T1000 (cell line): ENCODE data around the gene ANKFN1.
A peak's percentile ranks its signal among the peaks of the same experiment; 100 is the strongest.

Source experiments
- DNase-seq: peaks from one replicate; lab custom pipeline; 2025; ENCODE audit warnings: mixed read lengths; lab: John Stamatoyannopoulos, UW

The ANKFN1 gene

DNA sequence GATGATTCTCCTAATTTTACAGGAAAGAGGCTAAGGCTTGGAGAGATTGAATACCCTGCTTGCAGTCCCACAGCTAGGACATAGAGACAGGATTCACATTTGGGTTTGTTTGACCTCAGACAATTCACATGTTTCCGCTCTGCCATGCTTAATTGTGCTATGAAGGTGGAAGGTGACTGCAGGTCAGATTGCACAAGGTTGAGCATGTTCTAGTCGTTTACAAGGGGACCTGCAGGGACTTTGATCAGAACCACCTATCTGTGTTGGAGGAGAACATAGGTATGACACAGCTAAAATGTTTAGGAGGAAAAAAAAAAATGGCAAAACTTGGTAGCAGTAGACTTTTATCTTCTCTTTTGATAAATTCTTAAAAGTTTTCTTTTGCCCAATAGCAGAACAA, 4.9 kb upstream of the ANKFN1 start:
- DNase-seq, result no peak

DNA sequence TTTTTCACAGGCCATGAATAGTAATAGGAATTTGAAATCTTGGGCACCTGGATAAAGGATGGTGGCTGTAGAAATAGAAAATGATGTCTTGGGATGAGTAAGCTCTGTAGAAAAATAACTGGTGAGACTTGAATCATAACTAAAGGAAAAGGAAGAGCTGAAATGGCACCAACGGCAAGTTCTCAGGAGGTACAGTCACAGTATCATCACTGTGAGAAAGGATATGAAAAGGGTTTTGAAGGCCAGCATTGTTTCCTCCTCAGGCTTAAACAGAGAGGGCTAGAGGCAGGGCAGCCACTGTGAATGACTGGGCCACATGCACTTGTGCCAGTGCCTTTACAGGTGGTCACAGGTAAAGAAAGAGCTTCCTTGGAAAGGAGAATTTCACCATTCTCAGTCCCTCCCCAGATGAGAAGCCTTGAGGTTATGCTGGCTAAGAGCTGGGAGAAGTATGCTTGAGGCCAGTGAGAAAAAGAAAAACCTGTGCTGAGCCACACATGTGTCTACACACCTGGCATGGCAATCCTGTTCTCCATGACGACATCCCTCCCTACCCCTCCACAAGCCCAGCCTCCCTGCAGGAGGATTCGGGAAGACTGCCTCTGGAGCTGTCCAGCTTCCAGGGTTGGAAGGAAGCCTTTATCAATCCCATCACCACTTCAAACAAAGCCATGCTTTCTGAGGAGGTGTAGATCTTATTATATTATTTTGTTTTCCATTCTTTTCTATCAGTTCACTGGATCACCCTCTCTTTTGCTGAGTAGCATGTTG, 3.8 kb upstream of the ANKFN1 start:
- DNase-seq, result no peak

DNA sequence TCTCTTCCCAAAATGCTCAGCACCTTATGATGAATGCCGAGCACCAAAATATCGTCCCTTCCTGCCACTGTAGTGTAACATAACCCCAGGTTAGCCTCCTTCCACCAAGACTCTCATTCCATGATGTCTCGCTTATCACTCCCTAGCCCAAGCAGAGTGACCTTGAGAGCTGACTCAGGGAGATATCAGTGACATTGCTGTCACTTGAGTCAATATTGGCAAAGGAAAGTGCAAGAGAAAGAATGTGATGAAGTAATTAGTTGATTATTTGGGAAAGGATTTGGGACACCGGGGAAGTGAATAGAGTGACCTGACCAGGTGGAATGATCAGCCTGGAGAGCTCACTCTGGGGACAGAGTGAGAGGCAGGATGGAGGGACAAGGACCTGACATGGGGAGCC, 2.6 kb upstream of the ANKFN1 start:
- no peak for DNase-seq

DNA sequence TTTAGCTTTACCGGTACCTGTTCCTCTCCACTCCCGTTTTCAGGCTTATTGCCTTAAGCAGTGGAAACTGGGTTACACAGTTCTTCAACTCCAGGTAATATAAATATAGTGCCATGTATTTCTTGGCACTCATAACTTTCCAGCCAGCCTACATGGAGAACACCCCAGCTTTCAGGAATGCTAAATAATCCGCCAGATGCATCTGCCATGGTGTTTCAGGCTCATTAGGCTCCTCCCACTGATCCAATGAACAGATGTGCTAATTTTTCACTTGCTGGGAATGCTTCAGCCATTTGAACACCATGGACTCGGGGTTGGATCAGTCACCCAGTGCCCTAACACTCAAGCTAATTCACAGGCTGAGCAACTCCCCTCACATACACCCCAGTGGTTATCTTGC, 4.6 kb downstream of the ANKFN1 start:
- DNase-seq, result no peak

DNA sequence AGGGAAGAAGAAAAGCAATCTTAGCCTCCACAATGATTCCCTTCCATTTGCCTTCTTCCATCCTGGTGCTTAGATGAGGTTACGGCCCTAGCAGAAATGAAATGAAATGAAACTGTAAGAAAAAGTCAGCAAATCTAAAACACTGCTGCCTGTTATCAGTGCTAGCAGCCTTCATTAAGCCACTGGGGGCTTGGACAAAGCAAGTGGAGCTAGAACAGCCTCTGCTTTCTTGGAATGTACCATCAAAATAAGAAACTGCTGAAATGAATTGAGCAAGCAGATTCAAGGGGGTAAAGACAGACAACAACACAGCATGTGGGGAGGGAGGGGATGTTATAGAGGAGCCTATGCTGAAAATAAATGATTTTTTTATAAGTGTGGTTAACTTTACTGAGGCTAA, 5.1 kb downstream of the ANKFN1 start:
- no peak for DNase-seq

DNA sequence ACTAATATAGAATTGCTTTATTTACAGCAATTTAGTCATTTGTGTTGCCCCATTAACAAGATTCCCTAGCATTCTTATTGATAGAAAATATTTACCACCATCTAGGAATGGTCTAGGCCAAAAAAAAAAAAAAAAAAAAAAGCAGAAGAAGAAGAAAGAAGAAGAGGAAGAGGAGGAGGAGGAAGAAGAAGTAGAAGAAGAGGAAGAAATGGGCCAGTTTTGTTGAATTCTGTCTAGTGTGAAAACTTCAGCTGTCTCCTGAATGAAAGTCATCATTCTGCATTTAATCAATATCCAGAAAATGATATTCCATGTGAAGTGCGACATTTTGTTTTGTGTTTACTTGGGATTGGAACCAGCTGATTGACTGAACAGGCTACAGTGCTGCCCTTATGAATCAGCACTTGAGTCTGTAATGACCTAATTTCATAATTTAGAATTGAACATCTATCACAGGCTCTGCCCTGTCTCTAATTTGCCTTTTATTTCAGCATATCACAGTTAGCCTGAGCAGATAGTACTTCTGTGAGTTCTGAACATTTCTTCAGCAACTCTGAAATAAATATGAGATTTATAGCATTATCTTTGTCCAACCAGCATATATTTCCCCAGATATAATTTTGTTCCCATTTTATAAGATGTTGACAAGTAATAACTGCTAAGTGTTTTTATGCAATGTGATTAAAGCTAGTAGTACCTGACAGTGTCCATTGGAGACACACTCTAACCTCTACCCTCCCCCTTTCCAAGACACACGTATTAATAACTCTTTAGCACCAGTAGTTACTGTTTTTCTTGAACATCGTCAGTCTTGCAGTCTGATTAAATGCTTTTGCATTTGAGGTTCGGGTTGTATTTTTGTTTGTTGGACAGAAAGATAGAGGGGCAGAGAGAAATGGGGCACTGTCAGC, 5.9 kb downstream of the ANKFN1 start:
- DNase-seq, result no peak

DNA sequence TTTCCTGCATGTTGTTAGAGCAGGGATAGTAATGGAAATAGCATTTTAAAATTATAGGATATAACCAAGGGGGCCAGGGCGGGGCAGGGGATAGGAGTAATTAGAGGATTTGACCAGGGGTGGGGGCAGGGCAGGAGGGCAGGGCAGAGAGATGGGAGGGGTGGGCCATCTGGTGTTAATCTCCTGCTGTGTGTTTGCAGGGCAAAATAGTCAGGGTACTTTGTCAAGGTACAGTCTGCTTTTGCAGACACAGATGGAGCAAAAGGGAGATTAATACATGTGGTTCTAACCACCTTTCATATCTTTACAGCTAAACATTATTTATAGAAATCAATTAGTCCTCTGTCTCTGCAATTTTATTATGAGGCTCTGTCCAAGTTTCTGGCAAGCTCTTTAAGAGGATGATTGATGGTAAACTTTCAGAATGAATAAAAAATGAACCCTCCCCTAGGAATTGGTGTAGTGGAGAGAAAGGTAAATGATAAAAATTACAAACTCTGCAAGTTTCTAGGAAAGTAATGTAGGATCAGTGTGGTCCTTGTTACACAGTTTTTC, 6.6 kb downstream of the ANKFN1 start:
- no peak for DNase-seq

DNA sequence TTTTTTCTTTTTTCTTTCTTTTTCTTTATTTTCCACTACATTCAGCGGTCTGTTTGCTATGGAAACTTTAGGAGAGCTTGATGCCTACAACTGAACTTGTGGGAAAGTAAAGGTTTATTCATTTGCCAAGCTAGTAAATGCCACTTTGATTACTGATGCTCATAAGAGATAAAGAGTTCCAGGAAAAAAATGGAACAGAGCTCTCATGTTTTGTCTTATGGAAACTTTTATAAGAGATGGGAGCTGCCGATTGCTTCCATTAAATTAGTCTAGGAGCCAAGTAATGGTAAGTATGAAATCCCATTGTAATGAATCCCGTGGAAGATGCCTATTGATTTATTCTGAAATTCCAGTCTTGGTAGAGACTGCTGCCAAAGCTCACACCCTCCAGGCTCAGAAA, 7.1 kb downstream of the ANKFN1 start:
- DNase-seq, result no peak

DNA sequence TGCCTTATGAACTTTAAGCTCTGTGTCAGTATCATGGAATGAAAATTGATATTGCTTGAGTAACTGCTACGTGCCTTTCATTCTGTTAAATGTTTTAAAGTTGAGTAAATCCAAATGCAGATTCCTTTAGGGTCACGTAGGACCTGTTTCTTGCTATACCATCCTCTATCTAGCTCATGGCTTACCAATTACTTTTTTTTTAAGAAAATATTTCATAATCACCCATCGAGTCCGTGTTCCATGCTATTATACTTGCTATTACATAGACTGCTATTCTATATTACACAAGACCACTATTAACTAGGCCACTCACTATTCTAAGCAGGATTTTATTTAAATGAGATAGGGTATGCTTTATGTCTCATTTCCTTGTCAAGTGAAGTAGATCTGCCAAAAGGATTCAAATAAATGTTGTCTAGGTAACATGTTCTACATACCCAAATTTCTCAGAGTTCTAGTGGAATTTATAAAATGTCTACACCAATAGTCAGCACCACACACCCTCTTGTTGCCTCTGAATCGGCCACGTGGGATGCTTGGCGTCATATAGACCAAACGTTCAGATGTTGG, 11.9 kb downstream of the ANKFN1 start:
- no peak for DNase-seq

DNA sequence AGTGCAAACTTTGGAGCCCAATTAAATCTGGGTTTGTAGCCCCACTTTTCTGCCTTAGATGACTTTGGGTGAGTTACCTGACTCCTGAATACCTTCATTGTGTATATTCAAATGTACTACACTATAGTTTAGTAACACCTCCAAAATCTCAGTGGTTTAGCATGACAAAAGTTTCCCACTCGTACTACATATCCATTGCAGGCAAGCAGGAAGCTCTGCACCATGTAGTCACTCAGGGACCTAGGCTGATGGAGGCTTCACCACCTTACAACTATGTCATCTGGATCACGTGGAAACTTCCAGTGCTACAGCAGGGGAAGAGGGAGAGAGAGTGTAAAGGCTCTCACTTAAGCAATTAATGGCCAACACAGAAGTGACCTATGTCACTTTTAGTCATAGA, 14.2 kb downstream of the ANKFN1 start:
- no peak for DNase-seq

DNA sequence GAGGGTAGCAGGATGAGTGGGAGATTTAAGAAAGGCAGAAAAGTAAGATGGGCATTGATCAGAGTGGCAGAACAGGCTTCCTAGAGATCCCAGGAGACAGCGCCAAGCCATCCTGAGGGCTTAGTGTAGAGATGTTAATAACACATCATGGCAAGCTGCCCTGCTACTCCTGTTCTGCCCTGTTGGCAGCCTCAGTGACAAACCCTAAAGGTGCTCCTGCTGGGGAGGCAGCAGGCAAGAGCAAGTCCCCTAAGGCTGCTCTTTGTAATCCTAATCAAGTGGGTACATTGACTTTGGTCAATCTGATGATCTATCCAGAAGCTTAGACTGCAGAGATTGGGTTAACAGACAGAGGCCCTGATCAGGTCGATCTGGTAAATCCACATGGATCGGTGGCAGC, 16.3 kb downstream of the ANKFN1 start:
- DNase-seq, result no peak

DNA sequence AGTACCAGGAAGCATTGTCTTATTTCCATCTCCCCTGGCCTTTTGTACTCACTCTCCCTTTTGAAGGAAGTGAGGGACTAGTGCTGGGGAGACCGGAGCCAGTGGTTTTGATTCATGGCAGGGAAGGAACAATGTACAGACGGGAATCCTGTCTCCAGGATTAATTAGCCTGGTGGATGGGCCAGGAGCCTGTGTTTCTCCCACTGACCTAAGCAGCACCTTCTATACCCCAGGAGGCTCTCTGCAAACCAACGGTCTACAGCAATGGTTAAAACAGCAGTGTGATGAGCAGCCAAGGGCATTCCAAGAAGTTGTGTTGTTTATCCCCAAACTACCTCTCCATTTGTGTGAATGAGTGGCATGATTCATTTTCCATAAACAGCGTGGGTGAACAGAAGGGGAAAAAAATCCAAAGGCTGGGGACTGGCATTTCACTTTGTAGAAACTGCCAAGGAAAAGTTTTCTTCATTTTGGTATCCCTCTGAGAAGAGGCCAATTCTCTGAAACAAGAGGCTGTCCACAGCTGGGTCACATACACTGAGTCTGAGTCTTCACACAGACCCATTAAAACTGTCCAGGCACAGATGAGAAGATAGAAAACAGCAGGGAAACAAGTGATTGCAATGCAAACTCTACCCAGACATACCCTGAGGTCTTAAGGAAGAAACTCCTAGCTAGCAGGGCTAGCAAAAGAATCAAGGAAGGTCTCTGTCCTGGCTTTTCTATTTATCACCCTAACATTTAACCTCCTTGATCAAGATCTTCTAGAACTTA, 18.1 kb downstream of the ANKFN1 start:
- DNase-seq, result no peak

DNA sequence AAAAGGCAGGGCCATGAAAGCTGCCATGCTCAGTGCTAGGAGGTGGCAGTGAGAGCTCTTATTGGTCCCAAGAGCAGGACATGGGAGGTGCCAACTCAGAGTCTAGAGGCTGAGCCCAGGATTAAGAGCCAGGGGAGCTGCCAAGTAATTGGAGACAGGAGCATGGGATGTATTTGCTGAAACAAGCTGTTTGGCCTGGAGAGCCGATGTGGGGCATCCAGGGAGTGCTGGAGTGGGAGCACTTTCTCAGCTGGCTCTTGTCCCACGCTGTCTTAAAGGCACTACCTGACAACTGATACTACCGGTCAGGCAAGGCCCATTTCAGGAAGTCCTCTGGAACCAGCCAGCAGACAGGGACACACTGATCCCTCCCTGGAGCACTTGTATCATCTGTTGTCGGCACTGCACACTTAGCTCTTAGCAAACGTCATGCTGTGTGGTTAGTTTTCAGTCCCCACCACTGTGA, 19.3 kb downstream of the ANKFN1 start:
- DNase-seq, result no peak

DNA sequence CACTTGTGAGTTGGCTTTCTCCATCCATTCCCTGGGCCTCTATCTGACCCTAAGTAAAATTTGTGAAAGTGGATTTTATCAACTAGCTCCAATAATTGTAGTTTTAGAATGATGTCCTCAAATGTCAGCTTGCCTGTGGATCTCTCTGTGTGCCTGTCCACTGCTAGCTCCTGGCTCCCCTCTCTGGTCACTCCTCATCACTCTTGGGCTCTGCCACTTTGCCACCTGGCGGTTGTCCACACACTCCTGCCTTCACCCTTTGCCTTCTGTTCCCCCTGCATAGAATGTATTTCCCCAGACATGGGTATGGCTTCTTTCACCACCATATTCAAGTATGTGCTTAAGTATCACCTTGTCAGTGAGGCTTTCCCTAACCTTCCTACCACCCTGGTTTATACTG, 19.8 kb downstream of the ANKFN1 start:
- no peak for DNase-seq

DNA sequence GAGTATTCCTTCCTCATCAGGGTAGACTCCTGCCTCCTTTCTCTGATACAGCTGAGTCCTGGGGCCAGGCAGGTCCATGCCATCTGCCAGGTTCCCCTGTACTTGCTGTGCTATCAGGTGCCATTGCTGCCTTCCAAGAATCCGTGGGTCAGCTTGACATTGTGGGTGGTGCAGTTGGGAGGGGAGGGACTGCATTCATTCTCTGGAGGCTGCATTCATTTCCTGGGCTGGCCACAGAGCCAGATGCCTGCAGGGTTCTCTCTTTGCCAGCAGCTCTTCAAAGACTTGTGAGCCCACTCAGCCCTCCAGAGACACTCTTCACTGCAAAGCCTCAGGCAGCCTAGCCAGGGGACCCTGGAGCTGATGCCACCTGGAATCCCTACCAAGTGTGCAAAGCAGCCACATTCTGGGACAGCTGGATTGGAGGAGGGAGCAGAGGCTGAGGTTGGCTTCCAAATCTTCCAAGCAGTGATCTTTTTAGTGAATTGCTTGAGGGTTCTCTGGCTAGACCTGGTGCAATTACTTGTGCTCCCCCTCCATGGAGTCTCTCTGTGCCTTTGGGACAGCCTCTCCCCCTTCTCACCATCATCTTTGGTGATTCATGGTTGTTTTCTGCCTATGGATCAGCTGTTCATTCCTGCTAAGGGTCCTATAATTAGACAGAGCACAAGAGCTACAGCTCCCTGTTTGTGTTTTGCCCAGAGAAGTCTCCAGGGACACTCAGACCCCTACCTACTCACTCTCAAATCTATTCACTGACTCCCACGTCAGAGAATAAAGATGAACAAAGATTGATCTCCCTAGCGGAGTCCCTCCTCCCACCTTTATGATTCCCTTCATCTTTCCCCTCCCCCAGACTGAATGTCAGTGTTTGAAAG, 20.9 kb downstream of the ANKFN1 start:
- peak; percentile 17 for DNase-seq

DNA sequence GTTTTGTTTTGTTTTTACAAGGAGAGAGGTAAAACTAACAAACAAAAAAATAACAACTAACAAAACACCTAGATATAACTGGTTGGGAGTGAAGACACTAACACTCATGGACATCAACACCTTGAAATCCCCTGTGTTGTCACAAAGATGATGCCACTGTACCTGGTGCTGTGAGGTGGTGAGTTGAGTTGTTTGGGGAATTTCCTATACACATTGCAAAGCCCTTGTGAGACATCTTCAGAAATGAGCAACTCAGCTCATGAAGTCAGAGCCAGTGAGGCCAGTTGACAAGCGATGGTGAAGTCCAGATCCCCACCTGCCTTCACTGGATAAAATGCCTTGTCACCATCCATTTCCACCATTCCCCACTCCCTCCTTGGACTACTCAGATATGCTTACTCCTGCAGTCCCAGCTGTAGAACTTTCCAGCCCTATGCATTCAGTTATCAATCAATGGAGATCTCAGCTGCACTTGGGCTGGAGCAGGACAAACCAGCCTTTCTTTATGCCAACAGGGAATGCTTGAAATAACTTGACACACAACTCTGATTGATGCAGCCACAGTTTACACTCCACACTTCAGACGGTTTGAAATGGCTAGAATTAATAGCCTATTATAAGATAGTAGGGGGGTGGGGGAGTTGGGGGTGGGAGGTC, 22.2 kb downstream of the ANKFN1 start:
- no peak for DNase-seq

DNA sequence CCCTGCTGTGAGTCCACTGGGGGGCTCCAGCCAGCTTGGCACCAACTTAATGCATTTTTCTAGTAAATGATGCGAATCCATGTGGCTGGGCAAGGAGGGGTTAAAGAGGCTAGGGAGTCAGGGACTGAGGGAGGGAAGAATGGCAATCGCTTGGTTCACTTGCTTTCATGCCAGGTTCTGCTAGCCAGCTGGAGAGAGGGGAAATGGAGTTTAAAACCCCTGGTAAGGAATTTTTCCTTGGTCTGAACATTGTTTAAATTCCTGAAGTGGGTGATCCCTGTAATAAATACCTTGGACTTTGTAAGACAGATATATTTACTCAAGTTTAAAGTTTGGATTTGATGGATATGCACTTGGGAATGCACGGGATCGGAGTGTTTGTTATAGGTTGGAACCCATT, 22.8 kb downstream of the ANKFN1 start:
- no peak for DNase-seq

DNA sequence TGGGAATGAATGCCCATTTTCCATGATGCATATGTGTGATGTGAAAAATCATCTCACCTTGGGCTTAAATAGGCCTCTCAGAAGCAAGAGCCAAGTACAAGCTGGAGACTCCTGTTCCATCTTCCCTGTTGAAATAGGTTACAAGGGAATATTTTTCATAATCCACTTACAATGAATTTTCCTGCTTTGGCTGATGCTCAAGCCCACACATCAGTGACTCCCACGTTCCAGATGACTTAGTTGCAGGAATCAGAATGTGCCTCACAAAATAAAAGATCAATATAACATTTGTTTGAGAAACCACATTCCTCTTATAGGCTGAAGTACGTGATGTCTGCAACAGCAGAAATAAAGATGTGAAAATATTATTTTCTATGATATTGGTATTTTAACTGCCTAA, 24.1 kb downstream of the ANKFN1 start:
- no peak for DNase-seq

DNA sequence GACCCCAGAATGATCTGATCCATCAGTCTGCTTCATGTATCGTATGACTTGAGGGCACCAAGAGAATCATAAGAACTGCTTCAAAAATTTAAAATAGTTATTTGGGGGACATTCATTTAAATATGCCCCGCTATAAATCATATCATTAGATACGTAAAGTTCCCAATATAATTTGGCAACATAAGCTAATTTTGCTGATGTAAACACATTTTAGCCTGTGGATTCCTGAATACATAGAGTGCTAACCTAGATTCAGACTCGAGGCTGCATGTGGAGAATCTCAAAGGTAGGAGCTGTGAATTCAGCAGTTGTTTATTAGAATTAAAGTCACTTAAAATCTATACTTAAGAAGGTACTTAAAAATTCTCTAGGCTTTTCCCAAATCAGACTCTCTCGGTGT, 24.9 kb downstream of the ANKFN1 start:
- no peak for DNase-seq

DNA sequence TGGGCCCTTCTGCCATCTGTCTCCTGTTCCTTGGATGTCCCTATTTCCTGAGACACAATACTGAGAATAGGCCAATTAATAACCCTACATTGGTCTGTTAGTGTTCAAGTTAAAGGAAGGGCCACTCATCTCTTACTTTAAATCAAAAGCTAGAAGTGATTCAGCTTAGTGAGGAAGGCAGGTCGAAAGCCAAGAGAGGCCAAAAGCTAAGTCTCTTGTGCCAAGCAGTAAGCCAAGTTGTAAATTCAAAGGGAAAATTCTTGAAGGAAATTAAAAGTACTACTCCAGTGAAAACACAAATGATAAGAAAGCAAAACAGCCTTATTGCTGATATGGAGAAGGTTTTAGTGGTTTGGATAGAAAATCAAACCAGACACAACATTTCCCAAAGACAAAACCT, 28.8 kb downstream of the ANKFN1 start:
- DNase-seq, result no peak
